ENCODE measurements around the gene ASB6.

ASB6 gene

GRCh38 chr9:129669946-129670345 is 28.0 kb upstream of the ASB6 start:
- Histone ChIP-seq H3K36me3 (ENCODE audit: control insufficient read depth, insufficient read depth, low read length) (no peaks in the 10 kb centered on the region), H3K4me2 (ENCODE audit: low read length) (no peak overlapping the region), H3K27me3 (ENCODE audit: control insufficient read depth, insufficient read depth, low read length) (no peaks in the 10 kb centered on the region), H3K9me3 (ENCODE audit: control insufficient read depth, low read length) (no peaks in the 10 kb centered on the region), H3K4me3 (ENCODE audit: low read depth, low read length) (no peak overlapping the region), H2AFZ (no peak overlapping the region), H3K4me1 (no peaks in the 10 kb centered on the region), H3K79me2 (no peaks in the 10 kb centered on the region), H3K27ac (no peak overlapping the region), H3K9ac (no peak overlapping the region)
- no peak for TF ChIP-seq CTCF (IDR thresholded peaks at IDR 0.05)

GRCh38 chr9:129669141-129669718 is 27.3 kb upstream of the ASB6 start:
- no peak overlapping the region for H3K4me3 ChIP-seq (ENCODE audit: low read depth, low read length)
- TF ChIP-seq CTCF (IDR thresholded peaks at IDR 0.05) = no peak
- no peak overlapping the region for H3K4me2 ChIP-seq (ENCODE audit: low read length)
- no peak overlapping the region for H3K9ac ChIP-seq
- H3K79me2 ChIP-seq = no peaks in the 10 kb centered on the region
- no peaks in the 10 kb centered on the region for H3K27me3 ChIP-seq (ENCODE audit: control insufficient read depth, insufficient read depth, low read length)
- H3K27ac ChIP-seq = no peak overlapping the region
- H2AFZ ChIP-seq = no peak overlapping the region
- no peaks in the 10 kb centered on the region for H3K36me3 ChIP-seq (ENCODE audit: control insufficient read depth, insufficient read depth, low read length)
- H3K4me1 ChIP-seq = no peaks in the 10 kb centered on the region
- no peaks in the 10 kb centered on the region for H3K9me3 ChIP-seq (ENCODE audit: control insufficient read depth, low read length)

GRCh38 chr9:129667850-129668249 is 25.9 kb upstream of the ASB6 start:
- no peaks in the 10 kb centered on the region for H3K79me2 ChIP-seq
- H3K4me3 ChIP-seq (ENCODE audit: low read depth, low read length) = no peak overlapping the region
- H3K27ac ChIP-seq = no peak overlapping the region
- no peaks in the 10 kb centered on the region for H3K4me1 ChIP-seq
- H3K9ac ChIP-seq = no peak overlapping the region
- no peak overlapping the region for H3K4me2 ChIP-seq (ENCODE audit: low read length)
- H3K9me3 ChIP-seq (ENCODE audit: control insufficient read depth, low read length) = no peaks in the 10 kb centered on the region
- TF ChIP-seq CTCF (IDR thresholded peaks at IDR 0.05) = no peak
- H3K36me3 ChIP-seq (ENCODE audit: control insufficient read depth, insufficient read depth, low read length) = no peaks in the 10 kb centered on the region
- no peak overlapping the region for H2AFZ ChIP-seq
- no peaks in the 10 kb centered on the region for H3K27me3 ChIP-seq (ENCODE audit: control insufficient read depth, insufficient read depth, low read length)

GRCh38 chr9:129667378-129667777 is 25.4 kb upstream of the ASB6 start:
- no peak overlapping the region for H3K27ac ChIP-seq

More at GRCh38 chr9:129667378-129667777, 25.4 kb upstream of the ASB6 start:
- H3K36me3 ChIP-seq (ENCODE audit: control insufficient read depth, insufficient read depth, low read length) = no peaks in the 10 kb centered on the region
- no peak overlapping the region for H3K4me3 ChIP-seq (ENCODE audit: low read depth, low read length)
- TF ChIP-seq CTCF (IDR thresholded peaks at IDR 0.05) = no peak
- no peak overlapping the region for H3K9ac ChIP-seq
- no peaks in the 10 kb centered on the region for H3K79me2 ChIP-seq
- H3K4me1 ChIP-seq = no peaks in the 10 kb centered on the region
- H3K4me2 ChIP-seq (ENCODE audit: low read length) = no peak overlapping the region
- no peak overlapping the region for H2AFZ ChIP-seq
- H3K27me3 ChIP-seq (ENCODE audit: control insufficient read depth, insufficient read depth, low read length) = no peaks in the 10 kb centered on the region
- H3K9me3 ChIP-seq (ENCODE audit: control insufficient read depth, low read length) = no peaks in the 10 kb centered on the region

Measured in parathyroid adenoma (tissue), 2 donors.